Raji (cell line): Measurements from ENCODE around the gene ANKRD42.

Source experiments
- POLR2A ChIP-seq: IDR thresholded peaks from 2 replicates; pipeline ENCODE4 v1.6.1; 2011; ENCODE audit warnings: low read depth, low read length, control low read depth; ENCODE audit not compliant: insufficient read depth

ANKRD42 gene

DNA sequence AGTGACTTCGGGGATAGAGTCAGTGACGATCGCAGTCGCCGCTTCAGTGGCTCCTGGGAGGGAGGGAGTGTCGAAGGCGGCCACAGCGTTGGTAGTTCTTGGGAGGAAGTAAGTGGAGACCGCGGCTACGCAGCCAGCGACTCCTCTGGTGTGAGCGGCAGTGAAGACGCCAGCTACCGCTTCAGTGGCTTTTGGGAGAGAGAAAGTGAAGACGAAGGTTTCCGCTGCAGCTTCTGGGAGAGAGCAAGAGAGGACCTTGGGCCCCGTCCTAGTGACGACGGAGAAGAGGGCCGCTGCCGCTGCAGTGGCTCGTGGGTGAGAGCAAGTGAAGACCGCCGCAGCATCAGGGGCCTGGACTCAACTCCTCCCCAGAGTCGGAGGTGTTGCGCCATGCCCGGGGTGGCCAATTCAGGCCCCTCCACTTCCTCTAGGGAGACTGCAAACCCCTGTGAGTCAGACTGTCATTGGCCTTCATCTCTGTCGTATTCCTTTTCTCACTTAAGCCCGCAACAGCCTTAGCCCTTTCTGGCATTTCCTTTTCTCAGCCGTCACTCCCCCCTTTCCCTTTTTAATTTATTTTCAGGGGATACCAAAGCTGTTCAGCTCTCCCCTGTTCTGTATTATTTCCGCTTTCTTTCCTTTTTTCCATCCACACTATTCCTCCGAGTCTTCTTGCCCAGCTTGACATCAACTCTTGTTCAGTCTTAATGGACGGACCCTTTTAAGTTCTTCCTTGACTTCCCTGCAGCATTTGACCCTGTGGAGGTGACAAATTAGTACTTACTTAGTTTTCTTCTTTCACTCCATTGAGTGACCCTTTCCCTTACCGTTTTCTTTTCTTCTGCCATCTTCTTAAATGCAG is 1.0 kb downstream of the ANKRD42 start:
- TF ChIP-seq POLR2A: no peak

- no peak for TF ChIP-seq POLR2A
Measured at GRCh38 chr11:83195143-83195466, 1.6 kb downstream of the ANKRD42 start.

DNA sequence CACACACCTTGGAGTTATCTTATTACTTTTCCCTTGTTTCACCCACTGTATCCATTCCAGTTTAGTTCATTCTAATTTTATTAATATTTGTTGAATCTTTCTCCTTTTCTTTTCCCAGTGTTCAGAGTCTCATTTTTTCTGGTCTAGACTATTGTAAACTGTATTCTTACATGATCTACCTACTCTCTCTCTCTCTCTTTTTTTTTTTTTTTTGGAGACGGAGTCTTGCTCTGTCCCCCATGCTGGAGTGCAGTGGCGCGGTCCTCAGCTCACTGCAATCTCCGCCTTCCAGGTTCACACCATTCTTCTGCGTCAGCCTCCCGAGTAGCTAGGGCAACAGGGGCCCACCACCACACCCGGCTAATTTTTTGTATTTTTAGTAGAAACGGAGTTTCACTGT is 2.1 kb downstream of the ANKRD42 start:
- no peak for TF ChIP-seq POLR2A

GRCh38 chr11:83200035-83200434 is 6.5 kb downstream of the ANKRD42 start:
- TF ChIP-seq POLR2A: no peak

GRCh38 chr11:83205608-83206185 is 12.2 kb downstream of the ANKRD42 start:
- no peak for TF ChIP-seq POLR2A

- no peak for TF ChIP-seq POLR2A
Measured at GRCh38 chr11:83206221-83206620, 12.7 kb downstream of the ANKRD42 start.

GRCh38 chr11:83219095-83219494 is 25.6 kb downstream of the ANKRD42 start:
- TF ChIP-seq POLR2A: no peak

DNA sequence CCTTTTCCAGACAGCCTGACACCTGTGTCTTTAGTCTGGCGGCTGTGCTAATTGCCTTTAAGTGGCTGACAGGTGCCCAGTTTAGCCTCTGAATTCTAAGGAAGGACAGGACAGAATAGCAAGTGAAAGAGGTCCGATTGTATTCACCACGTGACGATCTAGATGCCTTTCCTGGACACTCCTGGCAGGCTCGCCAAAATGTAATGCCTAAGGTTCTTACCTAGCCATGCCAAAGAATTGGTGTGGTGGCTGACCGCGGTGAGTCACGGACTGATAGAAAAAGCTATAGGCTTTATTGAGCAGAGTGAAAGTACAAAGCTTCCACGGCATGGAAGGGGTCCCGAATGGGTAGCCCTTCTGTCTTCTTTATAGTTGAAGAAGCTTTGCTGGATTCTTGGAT is 26.7 kb downstream of the ANKRD42 start:
- TF ChIP-seq POLR2A: no peak

DNA sequence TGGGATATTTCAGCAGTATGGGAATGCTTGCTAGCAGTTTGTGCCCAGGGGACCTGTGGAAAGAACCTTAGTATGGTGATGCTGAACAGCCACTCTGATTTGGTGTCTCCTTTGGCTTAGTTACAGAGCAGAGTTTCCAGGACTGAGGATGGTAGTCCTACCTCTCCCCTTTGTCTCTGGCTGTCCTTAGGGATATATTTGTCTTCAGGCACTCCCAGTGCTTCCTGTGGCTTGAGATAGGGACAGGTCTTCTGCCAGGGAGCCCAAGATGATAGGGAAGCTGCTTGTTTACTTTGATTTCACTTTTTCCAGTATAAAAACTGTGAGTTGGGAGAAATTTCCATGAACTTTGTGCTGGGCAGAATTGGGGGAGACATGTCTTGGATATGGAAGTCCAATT is 28.2 kb downstream of the ANKRD42 start:
- no peak for TF ChIP-seq POLR2A

DNA sequence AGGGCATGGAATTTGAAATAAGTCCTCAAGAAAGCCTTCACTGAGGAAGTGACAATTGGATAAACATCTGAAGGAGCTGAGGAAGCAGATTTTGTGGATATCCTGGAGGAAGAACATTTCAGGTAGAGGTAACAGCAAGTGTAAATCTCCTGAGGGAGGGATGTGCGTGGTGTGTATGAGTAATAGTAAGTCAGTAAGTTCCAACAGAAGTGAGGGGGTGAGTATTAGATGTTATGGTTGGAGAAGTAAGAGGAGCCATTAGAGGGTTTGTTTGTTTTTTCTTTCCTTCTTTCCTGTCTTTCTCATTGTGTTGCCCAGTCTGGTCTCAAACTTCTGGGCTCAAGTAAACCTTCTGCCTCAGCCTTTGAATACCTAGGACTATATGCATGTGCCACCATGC is 29.0 kb downstream of the ANKRD42 start:
- TF ChIP-seq POLR2A: no peak

DNA sequence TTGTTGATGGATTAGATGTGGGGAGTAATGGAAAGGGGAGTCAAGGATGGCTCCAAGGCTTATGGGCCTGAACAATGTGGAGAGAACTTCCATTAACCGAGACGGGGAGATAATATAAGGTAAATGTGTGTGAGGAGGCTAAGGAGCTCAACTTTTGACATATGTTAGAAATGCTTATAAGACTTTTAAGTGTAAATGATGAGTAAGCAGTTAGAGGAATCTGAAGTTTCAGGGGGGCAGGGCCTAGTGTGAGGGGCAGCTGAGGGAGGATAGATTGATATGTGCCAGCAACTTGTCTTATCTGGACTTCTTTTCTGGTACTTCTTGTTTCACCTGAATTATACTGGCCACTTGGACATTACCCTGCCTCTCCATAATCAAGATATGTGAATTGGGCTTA is 29.9 kb downstream of the ANKRD42 start:
- TF ChIP-seq POLR2A: no peak

GRCh38 chr11:83235825-83236224 is 42.3 kb downstream of the ANKRD42 start:
- no peak for TF ChIP-seq POLR2A

- no peak for TF ChIP-seq POLR2A
Measured at GRCh38 chr11:83238111-83238510, 44.6 kb downstream of the ANKRD42 start.

DNA sequence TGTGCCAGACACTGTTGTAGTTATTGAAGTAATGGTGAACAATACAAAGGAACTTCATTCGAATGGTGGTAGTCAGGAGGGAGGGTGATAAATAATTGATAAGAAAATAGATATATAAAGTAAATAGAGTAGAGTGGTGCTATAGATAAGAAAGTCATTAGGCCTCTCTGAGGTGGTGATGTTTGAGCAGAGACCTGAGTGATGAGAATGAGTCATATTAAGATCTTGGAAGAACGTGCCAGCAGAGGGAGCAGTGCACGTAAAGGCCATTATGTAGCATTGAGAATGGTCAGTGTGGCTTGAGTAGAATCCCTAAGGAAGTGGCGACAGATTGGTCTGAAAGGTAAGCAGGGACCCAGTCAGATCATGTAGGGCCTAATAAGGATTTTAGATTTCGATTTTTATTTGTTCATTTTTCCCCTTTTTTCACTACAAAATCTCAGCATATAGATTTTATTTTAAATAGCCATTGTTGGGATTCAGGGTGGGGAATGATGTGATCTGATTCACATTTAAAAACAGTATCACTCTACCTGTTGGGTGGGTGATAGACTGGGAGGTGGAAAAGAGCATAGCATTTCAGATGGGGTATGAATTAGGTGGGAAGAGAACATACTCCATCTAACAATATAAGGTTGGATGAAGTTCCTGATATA is 47.9 kb downstream of the ANKRD42 start:
- TF ChIP-seq POLR2A: no peak

- TF ChIP-seq POLR2A: no peak
Measured at GRCh38 chr11:83249445-83249844, 55.9 kb downstream of the ANKRD42 start.

- no peak for TF ChIP-seq POLR2A
Measured at GRCh38 chr11:83249972-83250593, 56.6 kb downstream of the ANKRD42 start.
